Measurements from ENCODE around the gene IFITM1. TPM values are rescaled to one million over a fixed set of nuclear protein-coding genes. Genes with fewer than 3 reads are reported as not detected.

IFITM1 gene
- total RNA-seq, 1 donor from 2014 or later, result 526 TPM

GRCh38 chr11:297051-297585 lies 16.7 kb upstream of the IFITM1 start:
- H3K27me3 Mint-ChIP-seq (ENCODE audit: low read depth, unreplicated experiment), result peaks cover 11% of the 10 kb centered on the region
- Histone ChIP-seq H3K79me2 (ENCODE audit: insufficient read depth, low read length) (no peaks in the 10 kb centered on the region), H3K9ac (ENCODE audit: low read length) (no peak overlapping the region), H3K27me3 (ENCODE audit: insufficient read depth, low read length) (no peaks in the 10 kb centered on the region), H3K4me3 (ENCODE audit: insufficient read depth, low read depth, low read length) (no peak overlapping the region), H3K27ac (ENCODE audit: low read depth, low read length) (no peak overlapping the region), H2AFZ (ENCODE audit: low read depth, low read length) (no peak overlapping the region), H4K20me1 (ENCODE audit: insufficient read depth, low read length) (no peaks in the 10 kb centered on the region), H3K4me1 (ENCODE audit: insufficient read depth, low read length) (no peaks in the 10 kb centered on the region), H3K4me2 (ENCODE audit: low read length) (no peak overlapping the region), H3K9me3 (ENCODE audit: insufficient read depth, low read depth, low read length) (no peaks in the 10 kb centered on the region), H3K36me3 (ENCODE audit: insufficient read depth, low read length) (no peaks in the 10 kb centered on the region)
- H3K4me1 Mint-ChIP-seq (ENCODE audit: low read depth, unreplicated experiment), result peaks cover 3% of the 10 kb centered on the region
- no peak for TF ChIP-seq EZH2 (IDR thresholded peaks at IDR 0.05; ENCODE audit: insufficient read depth, low read length)
- TF ChIP-seq, protein P1, sequence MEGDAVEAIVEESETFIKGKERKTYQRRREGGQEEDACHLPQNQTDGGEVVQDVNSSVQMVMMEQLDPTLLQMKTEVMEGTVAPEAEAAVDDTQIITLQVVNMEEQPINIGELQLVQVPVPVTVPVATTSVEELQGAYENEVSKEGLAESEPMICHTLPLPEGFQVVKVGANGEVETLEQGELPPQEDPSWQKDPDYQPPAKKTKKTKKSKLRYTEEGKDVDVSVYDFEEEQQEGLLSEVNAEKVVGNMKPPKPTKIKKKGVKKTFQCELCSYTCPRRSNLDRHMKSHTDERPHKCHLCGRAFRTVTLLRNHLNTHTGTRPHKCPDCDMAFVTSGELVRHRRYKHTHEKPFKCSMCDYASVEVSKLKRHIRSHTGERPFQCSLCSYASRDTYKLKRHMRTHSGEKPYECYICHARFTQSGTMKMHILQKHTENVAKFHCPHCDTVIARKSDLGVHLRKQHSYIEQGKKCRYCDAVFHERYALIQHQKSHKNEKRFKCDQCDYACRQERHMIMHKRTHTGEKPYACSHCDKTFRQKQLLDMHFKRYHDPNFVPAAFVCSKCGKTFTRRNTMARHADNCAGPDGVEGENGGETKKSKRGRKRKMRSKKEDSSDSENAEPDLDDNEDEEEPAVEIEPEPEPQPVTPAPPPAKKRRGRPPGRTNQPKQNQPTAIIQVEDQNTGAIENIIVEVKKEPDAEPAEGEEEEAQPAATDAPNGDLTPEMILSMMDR (IDR thresholded peaks at IDR 0.05; ENCODE audit: insufficient read depth, low read depth, low read length), result no peak
- H3K4me3 Mint-ChIP-seq (ENCODE audit: unreplicated experiment), result no peak overlapping the region
- no peaks in the 10 kb centered on the region for H3K9me3 Mint-ChIP-seq (ENCODE audit: unreplicated experiment)
- FAIRE-seq (no peak), DNase-seq (ENCODE audit: low read depth) (no peak)
- no peak overlapping the region for H3K27ac Mint-ChIP-seq (ENCODE audit: unreplicated experiment)
- peaks cover 3% of the 10 kb centered on the region for H3K36me3 Mint-ChIP-seq (ENCODE audit: low read depth, unreplicated experiment)

DNA sequence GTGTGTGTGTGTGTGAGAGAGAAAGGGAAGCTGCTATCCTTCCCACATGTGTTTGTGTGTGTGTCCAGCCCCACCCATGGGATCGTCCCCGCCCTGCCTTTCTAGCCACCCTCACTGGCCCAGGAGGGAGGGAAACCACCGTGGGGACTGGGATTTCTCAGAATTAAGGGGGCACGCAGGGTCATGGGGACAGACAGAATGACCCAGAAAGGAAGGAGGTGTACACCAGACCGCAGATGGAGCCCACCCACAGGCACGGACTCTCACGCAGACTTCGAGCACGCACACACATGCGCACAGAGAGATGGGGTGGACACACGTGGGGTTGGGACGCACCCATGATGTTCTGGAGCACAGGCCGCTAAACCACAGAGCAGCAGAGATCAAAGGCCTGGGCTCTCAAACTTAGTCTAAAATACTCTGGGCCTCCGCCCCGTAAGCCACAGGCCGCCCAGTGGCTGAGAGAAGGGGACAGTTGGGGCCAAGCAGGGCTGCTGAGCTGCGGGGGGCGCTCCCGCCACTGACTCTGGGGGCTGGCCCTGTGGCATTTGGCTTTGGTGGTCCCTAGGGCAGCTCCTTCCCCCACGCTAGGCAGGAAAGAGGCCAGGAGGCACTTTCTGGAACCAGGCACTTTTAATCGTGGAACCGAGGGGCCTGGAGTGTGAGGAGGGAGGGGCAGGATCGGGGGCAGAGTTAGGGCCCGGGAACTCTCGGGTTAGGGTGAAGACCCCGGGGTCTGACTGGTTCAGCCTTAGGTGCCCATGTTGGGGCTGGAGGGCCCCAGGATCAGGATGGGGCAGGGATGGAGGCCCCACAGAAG lies 16.0 kb upstream of the IFITM1 start:
- Mint-ChIP-seq H3K27me3 (ENCODE audit: low read depth, unreplicated experiment) (peaks cover 11% of the 10 kb centered on the region), H3K9me3 (ENCODE audit: unreplicated experiment) (peaks cover under 1% of the 10 kb centered on the region), H3K4me3 (ENCODE audit: unreplicated experiment) (no peak overlapping the region), H3K4me1 (ENCODE audit: low read depth, unreplicated experiment) (peaks cover 3% of the 10 kb centered on the region), H3K27ac (ENCODE audit: unreplicated experiment) (no peak overlapping the region), H3K36me3 (ENCODE audit: low read depth, unreplicated experiment) (peaks cover 3% of the 10 kb centered on the region)
- no peak overlapping the region for H3K27ac ChIP-seq (ENCODE audit: low read depth, low read length)
- H3K9me3 ChIP-seq (ENCODE audit: insufficient read depth, low read depth, low read length), result no peaks in the 10 kb centered on the region
- H3K79me2 ChIP-seq (ENCODE audit: insufficient read depth, low read length), result no peaks in the 10 kb centered on the region
- DNase-seq (ENCODE audit: low read depth), result no peak
- TF ChIP-seq EZH2 (IDR thresholded peaks at IDR 0.05; ENCODE audit: insufficient read depth, low read length), result no peak
- TF ChIP-seq, protein P1 (IDR thresholded peaks at IDR 0.05; ENCODE audit: insufficient read depth, low read depth, low read length), result no peak
- no peaks in the 10 kb centered on the region for H3K4me1 ChIP-seq (ENCODE audit: insufficient read depth, low read length)
- no peak overlapping the region for H3K4me2 ChIP-seq (ENCODE audit: low read length)
- H3K4me3 ChIP-seq (ENCODE audit: insufficient read depth, low read depth, low read length), result no peak overlapping the region
- H2AFZ ChIP-seq (ENCODE audit: low read depth, low read length), result no peak overlapping the region
- no peaks in the 10 kb centered on the region for H3K27me3 ChIP-seq (ENCODE audit: insufficient read depth, low read length)
- H3K9ac ChIP-seq (ENCODE audit: low read length), result no peak overlapping the region
- FAIRE-seq, result no peak
- no peaks in the 10 kb centered on the region for H4K20me1 ChIP-seq (ENCODE audit: insufficient read depth, low read length)
- H3K36me3 ChIP-seq (ENCODE audit: insufficient read depth, low read length), result no peaks in the 10 kb centered on the region
